ENCODE results near the gene CHD6.

CHD6 gene

DNA sequence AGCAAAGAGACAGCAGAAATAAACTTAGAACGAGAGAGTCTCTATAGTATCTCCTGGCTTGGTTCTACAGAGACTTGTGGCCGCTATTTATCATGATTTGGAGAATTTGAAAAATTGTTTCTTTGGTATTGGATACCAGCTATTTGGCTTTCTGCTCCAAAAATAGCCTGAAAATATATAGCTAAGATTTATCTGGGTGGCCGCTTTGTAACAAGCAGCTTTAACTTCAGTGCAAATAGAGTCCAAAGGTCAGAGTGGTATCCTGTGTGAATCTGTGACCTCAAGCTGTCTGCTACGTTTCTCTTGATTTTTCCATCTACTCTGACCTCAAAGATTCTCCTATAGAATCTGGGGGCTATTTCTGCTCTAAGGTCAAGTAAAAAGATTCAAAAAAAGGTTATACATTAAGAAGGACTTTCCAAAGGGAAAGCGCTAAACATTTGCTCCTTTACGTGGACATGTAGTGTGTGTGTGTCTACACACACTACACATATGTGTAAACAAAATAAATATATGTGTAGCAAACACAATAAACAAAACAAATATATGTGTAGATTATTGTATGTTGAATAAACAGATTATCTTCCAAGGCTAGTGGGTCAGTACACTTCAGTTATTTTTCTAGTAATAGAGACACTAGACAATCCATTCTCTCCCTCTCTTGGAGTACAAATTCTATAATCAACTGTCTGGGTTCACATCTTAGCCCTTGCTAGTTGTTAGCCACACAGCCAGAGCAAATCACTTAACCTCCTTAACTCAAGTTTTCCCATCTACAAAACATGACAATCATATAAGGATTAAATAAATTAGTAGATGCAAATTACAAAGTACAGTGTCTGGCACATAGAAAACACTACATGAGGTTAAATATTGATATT, 40.8 kb downstream of the CHD6 start:
- DNase-seq = no peak

DNA sequence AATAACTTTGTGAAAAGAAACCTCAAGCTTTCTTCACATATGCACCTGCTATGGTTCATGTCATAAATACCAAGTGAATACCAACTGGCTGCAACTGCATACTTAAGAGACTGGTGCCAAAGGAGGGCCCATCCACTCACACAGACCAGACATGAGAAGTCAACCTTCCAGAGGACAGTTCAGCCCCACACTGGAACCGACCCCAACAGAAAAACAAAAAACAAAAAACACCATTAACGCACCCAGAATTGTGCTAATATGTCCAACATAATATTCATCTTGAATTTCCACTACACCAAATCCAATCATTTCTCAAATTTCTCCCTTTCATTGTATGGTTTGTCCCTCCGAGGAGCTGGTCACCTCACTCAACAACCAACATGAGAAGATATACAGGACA, 42.8 kb downstream of the CHD6 start:
- DNase-seq = no peak

DNA sequence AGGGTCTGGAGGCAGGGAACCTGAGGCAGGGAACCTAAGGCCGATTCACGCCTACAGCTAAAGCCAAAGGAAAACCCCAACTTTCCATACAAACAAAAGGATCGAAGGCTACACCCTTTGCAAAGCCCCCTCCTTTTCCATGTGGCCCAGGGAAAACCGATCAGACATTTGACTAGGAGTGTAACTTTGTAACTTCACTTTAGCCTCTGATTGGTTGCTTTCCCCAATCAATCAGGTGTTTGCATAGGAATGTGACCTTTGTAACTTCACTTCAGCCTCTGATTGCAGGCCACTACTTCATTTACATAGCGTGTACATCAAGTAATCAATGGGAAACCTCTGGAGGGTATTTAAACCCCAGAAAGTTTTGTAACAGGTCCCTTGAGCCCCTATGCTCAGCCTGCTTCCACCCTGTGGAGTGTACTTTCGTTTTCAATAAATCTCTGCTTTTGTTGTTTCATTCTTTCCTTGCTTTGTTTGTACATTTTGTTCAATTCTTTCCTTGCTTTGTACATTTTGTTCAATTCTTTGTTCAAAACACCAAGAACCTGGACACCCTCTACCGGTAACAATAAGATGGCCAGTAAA, 43.3 kb downstream of the CHD6 start:
- no peak for DNase-seq

DNA sequence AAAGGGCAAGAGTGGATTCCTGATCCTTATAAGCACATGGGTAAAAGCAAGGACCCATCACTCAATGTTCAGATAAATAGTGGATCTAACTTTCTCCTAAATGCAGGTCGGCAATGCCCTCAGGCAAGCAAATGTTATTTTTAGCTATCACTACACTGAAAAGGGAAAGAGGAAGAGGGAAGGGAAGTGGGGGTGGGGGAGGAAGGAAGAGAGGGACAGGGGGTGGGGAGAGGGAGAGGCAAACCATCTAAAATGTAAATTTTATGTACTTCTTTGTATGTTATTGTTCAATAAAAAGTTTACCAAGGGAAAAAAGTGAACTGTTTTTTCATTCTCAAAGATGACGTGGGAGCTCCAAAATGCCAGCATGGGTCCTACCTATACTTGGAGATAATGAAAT, 44.2 kb downstream of the CHD6 start:
- no peak for DNase-seq

DNA sequence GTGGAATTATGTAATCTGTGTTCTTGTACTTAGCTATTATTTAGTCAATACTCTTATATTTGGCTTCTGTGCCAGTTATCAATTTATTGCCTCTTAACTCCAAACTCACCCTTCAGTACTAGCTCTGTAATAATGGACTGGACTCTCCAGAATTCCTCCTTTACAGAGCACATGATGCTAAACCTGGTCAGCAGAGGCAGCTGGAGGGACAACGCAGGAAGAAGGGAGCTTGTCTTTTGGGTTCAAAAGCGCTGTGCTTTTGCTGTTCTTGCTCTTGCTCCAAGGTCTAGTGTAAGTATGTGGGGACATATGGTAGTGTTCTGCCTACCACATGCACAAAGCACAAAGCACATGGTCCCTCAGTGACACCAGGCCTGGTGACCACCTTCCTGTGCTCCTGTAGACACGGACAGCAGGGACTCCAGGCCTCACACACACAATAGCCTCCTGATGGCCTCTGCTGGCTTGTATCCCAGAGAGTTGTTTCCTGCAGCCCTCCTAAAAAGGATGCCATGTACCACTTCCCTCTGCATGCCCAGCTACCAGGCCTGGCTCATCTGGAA, 46.1 kb downstream of the CHD6 start:
- no peak for DNase-seq

DNA sequence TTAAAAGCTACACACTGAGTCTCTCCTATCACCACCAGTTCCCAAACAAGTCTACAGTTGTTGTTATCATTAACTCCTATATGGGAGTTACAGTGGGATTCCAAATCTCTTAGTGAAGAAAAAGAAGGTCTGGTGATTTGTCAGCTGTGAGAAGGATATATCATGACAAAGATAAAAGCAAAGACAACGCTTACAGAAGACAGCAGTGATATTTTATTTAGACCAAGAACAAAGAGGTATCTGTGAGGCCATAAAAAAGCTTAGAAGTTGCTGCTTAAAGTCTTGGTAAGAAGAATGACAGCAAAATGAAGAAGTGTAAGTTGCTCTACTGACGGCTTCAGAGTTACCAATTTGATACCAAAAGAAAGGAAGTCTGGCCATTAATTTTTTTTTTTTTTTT, 47.2 kb downstream of the CHD6 start:
- no peak for DNase-seq

DNA sequence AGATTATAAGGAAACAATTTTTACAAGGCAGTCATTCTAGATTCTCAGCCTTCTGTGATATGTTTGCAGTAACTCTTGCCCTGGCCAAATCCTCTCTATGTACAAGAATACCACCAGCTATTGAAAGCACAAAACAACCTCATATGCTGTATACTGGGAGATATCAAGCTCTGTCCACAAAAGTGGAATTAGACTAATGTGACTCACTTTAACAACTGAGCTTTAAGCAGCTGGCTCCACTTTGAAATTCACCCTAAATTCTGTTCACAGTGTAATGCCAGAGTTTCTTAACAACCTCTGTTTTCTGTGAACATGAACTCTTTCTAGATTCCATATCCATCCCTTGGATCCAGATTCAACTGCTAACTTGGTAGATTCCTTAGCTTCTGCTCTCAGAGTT, 47.6 kb downstream of the CHD6 start:
- no peak for DNase-seq

DNA sequence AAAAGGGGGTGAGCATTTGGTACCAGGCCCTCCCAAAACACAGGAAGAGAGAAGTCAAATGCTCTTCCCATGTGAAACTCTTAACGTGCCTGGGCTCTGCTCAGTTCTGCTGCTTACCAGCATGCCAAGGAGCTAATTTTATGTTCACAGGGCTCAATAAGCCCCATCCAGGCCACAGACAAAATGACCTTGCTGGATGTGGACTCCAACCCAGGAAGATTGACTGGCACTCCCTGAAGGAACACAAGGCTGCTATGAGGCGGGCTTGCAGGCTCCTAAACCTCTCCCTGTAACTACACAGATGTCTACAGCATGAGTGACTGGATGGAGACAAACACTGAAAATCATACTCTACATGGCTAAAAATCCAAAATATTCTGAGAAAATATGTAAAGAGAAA, 50.6 kb downstream of the CHD6 start:
- no peak for DNase-seq

DNA sequence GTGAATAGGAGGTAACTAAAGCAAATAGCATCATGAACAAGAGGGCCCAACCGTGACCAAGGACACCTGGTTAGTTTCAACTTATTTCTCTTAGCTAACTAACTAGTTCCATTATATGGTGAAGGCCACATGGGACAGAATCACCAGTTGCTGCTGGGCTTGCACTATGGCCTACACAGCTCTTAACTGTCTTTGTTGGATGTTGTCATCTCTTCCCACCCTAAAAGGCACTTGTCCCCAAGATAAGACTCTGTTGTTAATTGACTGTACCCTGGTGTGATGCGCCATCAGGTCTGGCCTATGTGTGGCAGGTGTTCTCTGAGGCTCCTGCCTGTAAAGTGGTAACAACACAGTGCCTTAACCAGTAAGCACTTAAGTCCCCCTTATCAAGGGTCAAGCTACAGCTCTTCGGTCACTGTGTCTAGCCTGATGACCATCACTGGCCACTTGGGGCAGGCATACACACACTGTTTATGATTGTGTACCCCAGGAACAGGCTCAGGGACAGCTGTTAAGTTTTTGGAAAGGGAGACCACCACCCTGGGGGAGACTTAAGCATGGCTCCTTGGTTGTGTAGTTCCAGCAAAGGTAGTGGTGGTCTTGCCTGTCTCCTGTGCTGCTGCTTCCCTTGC, 51.2 kb downstream of the CHD6 start:
- no peak for DNase-seq

DNA sequence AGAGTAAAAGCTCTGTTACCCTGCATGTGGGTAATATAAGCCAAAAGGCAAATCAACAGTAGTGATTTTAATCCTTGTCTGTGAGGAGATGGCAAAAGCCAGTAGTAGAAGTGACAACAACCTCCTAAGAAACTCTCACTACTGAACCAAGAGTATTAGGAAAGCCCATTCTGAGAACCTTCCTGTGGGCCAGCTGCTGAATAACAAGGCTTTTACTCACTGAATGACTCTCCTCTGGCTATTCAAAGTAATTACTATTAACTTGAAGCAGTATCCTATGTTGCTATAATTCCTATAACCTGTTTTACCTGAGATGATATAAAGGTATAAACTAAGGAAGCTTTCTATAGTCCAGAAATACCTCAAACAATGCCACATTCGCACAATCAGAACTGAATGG, 55.1 kb downstream of the CHD6 start:
- DNase-seq = no peak

DNA sequence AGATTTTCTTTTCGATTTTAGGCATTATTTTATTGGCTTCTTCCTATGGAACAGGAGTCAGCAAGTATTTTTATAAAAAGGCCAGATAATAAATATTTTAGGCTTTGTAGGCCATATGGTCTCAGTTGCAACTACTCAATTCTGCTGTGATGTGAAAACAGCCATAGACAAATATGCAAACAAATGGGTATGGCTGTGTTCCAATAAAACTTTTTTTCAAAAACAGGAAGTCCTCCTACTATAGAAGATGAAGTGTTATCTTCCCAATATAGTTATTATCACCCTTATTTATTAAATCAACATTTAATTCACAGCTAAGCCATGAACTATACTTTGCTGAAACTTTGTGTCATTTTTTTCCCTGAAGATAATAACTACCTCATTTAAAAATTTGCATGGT, 57.2 kb downstream of the CHD6 start:
- DNase-seq = no peak

DNA sequence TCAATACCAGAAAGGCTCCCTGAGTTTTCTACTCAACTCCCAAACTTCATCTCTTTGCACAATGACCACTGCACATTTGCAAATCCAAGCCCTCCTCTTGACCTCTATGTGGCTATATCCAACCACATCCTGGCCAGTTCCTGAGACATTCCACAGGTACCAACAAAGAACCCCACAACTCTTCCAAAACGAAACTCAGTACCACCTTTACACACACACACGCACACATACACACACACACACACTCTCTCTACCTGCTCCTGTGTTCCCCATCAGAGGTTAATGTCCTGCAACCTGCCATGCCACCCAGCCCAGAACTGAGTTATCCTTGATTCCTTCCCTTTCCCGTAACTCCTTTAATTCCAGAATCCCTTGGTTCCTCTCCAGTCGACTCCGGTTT, 58.5 kb downstream of the CHD6 start:
- no peak for DNase-seq

DNA sequence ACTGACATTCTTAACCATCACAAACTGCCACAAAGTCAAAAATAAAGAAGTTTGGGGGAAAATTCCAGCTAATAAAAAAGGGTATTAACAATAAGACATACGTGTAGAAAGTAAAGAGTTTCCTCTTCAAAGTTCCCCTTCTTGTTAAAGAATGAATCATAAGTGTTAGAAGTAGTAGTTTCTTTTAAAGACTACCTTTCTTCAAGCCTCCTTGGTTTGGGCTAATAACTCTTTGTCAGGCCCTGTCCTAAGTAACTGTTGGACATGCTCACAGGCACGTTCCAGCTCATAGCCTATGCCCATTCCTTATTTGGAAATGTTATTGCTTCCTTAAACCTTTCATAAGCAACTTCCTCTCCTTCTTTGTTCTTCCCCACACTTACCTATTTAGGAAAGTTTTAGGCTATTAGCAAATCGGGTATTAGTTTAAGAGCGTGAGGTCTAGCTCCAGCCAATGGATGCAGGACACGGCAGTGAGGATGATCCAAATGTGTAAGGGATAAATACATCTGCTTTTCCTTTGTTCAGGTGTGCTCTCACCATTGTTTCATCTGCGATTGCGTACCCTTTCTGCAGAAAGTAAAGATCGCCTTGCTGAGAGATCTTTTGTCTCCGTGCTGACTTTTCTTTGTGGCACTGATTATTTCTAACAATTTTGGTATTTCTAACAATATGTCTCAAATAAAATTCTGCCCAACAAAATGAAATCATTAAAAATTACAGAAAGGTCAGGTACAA, 64.9 kb downstream of the CHD6 start:
- no peak for DNase-seq

DNA sequence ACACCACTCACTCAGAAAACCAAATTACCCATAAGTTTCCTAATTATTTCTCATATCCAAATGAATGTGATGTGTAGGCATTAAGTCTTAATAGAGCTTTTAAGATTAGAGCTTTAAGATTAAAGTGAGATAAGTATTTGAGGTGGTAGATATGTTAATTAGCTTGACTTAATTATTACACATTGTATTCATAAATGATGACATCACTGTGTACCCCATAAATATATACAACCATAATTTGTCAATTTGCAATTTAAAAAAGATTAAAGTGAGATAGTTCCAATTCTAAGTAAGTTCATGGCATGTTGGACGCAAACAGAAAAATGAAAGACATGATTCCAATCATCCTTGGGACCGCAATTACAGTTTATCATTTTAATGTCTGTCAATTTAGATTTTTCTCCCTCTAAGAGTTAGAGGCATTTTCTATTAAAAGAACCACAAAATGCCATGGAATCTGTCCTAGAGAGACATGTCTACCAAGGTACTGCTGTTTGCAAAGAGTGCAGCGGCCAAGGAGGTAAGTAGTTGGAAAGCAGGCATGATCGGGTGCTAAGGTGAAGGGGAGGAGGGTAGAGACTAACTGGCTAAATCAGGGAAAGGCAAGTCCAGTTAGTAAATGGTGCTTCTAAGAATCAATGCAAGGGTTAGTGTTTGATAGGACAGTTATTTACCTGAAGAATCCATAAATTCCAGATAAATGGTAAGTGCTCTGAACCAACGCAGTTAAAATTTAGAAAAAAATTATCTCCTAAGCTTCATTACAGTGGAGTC, 65.7 kb downstream of the CHD6 start:
- no peak for DNase-seq

DNA sequence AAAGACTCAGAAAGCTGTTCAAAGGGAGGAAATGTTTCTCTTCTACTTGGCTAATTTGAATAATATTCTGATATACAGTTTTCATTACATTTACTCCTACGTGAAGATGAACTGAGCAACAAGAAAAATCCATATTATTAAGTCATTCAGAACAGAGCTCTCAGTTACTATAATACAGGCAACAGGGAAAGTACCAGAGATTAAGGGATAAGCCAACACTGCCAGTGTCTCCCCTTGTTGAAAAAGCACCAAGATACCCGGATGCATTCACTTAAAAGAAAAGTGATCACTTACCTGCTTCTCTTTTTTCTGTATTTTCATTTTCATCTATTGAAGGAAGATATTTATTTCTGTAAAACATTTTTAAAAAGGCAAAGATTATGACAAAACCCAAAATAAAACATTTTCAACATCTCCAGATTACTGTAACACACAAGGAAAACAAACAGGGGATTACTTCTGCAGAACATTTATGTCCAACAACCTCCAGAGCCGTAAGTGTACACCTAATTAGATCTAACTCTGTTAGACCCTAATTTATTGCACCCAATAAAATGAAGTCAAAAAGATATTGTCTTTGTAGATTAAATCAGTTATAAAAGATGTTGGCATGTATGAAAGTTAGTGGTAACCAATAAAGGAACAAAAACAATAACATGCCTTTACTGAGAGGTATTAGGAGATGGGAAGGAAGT, 67.0 kb downstream of the CHD6 start:
- no peak for DNase-seq

DNA sequence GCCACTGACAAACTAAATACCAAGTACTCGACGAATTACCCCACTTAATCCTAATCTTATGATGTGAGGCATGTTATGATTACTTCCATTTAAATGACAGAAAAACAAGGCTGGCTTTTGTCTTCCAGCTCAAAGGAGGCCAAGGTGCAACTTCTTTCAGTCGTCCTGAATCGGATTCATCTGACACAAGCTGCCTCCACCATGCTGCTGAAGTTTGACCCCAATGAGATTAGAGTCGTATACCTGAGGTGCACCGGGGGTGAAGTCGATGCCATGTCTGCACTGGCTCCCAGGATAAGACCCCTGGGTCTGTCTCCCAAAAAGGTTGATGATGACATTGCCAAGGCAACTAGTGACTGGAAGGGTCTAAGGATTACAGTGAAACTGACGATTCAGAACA, 71.0 kb downstream of the CHD6 start:
- no peak for DNase-seq

DNA sequence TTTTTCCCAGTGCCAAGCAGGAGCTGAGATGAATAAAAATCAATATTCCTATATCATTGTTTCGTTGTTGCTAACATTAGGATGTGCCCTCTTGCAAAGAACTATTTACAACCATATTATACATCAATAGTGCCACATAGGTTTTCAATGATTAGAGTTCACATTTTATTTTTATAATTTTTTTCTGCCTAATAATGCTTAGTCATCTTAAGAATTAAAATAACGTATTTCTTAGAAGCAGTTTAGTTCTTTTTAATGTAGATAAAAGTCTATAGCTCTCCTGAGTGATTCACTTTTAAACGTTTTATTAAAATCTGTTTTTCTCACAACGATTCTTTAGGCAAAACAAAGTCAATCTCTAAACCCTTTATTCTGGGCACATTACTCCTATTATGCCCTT, 71.6 kb downstream of the CHD6 start:
- DNase-seq = no peak

DNA sequence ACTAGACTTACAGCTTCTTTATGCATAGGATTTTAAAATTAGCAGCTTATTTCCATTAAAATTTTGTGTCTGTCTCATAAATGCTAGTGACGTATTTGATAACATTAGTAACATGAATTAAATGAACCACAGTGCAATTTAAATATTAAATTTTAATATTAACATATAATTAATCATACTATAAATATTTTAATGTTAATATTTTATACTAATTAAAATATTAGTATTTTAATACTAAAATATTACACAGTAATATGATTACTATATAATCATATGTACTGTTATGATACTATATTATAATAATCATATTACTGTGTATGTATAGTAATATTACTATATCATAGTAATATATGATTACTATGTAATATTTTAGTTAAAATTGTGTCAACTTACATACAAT, 73.7 kb downstream of the CHD6 start:
- no peak for DNase-seq

DNA sequence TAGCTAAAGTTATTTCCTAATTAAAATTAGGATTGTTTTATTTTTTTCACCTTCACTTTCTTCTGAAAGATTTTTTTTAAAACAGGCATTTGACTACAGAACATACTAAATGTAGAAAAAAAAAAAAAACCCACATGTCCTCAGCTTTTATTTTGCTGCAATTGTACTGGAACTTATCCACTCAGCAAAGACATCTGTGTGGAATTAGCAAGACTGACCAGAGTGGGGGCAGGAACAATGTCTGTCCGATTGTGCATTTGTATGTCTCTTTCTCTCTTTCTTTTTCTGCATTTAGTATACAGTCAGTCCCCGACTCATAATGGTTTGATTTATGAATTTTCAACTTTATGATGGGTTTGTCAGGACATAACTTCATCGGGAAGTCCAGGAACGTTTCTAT, 77.3 kb downstream of the CHD6 start:
- DNase-seq = no peak

DNA sequence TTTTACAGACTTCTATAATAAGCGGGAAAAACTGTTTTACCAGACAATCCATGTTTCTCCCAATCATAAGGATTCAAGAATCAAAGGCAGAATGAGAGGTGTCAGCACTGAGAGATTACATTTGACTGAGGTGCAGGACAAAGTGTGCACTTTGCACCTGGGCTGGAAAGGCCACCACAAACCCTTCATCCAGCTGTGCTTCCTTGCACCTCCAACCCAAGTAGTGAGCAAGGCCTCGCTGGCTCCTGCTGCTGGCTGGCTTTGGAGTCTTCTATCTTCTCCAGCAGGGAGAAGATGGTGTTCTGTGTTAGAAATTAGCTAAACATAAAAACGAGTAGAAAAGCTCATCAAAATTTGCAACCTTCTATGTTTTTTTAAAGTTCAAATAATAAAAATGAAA, 77.7 kb downstream of the CHD6 start:
- DNase-seq = no peak

DNA sequence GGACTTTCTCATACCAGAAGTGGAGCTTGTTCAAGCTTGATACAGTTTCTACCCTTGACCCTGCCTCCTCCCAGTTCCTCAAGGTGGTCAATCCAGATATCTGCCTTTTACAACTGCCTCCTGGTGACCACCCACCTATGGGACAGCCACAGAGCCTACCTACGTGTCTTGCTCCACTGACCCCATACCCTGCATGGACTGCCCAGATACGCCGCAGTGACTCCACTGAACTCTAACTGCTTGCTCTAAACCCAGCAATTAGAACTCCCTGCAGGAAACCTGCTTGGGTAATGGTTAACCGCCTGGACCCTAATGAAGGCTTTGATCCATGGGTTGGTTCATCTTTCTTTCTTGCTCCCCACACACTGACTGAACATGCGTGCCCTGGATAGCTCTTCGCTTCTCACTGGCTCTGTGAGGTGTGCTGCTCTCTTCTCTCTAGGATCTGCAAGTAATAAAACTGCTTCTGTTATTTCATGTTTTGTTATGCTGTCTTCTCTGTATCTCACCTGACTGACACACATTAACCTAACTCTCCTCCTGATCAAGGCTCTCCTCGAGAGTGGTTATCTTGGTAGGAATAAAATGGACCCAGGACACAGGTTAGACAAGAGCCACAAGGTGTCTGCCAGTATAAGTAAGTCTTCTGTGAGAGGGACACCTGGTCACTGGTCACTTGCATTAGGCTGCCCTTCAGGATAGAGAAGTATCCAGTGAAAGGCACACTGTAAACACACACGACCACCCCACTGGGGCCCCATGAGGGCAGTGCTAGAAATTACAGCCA, 79.2 kb downstream of the CHD6 start:
- no peak for DNase-seq
